Small intestine (tissue), 7 donors: Measurements from ENCODE around the gene RCBTB2. TPM values are rescaled to one million over a fixed set of nuclear protein-coding genes. Genes with fewer than 3 reads are reported as not detected.

Source experiments
- DNase-seq, 2 donors: peaks; one replicate each; pipeline versions ENCODE4 v3.0.0 to v3.0.0-alpha.2; 2013
- FAIRE-seq: peaks from 2 replicates; lab custom pipeline; 2012; peaks lifted over from hg19 to GRCh38; lab: Jason Lieb, UNC
- H3K27ac ChIP-seq, 3 donors: one replicate each; pipeline ENCODE4 v1.5.1; 2013; ENCODE audit warnings: low read length in 2 of 3, mild to moderate bottlenecking in 2 of 3, control low read depth in 1 of 3, inconsistent platforms in 1 of 3, low read depth in 1 of 3, moderate library complexity in 1 of 3
- H3K27me3 ChIP-seq, 3 donors: one replicate each; pipeline ENCODE4 v1.6.1; 2013; ENCODE audit warnings: low read length in 3 of 3, inconsistent platforms in 1 of 3; ENCODE audit not compliant: control insufficient read depth in 3 of 3, insufficient read depth in 3 of 3
- H3K36me3 ChIP-seq, 3 donors: one replicate each; pipeline ENCODE4 v1.6.1; 2013; ENCODE audit warnings: low read length in 3 of 3, inconsistent platforms in 1 of 3, low read depth in 1 of 3, mild to moderate bottlenecking in 1 of 3, moderate library complexity in 1 of 3; ENCODE audit not compliant: control insufficient read depth in 3 of 3, insufficient read depth in 2 of 3
- H3K4me1 ChIP-seq, 3 donors: one replicate each; pipeline ENCODE4 v1.6.1; 2013; ENCODE audit warnings: low read length in 2 of 3, inconsistent platforms in 1 of 3, low read depth in 1 of 3, mild to moderate bottlenecking in 1 of 3, moderate library complexity in 1 of 3; ENCODE audit not compliant: control insufficient read depth in 3 of 3, insufficient read depth in 2 of 3
- H3K4me3 ChIP-seq, 3 donors: one replicate each; pipeline ENCODE4 v1.5.1; 2013; ENCODE audit warnings: low read length in 3 of 3, control low read depth in 1 of 3, inconsistent platforms in 1 of 3, low read depth in 1 of 3, mild to moderate bottlenecking in 1 of 3, moderate library complexity in 1 of 3
- H3K9me3 ChIP-seq, 2 donors: one replicate each; pipeline ENCODE4 v1.6.1; 2013; ENCODE audit warnings: low read depth in 1 of 2, low read length in 1 of 2; ENCODE audit not compliant: control insufficient read depth in 2 of 2, insufficient read depth in 1 of 2
- WGBS, 3 donors: extraction: QIAGEN DNeasy Blood & Tissue Kit; methylation state at CpG; one replicate each; pipeline ENCODE4 v1.1.7; 2013; 5-methylcytosine and 5-hydroxymethylcytosine counted together
- polyA plus RNA-seq, 4 donors: library from polyadenylated mRNA; stranded (reverse) in 3 of 4; unstranded in 1 of 4; fragments of 200-250 nt in 3 of 4; fragments of 120-200 nt in 1 of 4; gene quantifications; one replicate each; pipeline versions ENCODE4 v1.2.1 to v1.2.3, GENCODE V29; 2013
- donor health status: healthy with polysubstance abuse.
- donor health status: control.
- donor health status: control.
- donor health status: Bipolar disorder and iron deficiency.
- donor health status: healthy.

The RCBTB2 gene
- polyA plus RNA-seq, 4 donors: 3.1 to 10.3 (median 6.2) TPM

GRCh38 chr13:48491423-48492095 is 41.3 kb downstream of the RCBTB2 start:
- FAIRE-seq: no peak
- no peak overlapping the region for H3K4me3 ChIP-seq

GRCh38 chr13:48490241-48490640 is 42.6 kb downstream of the RCBTB2 start:
- peaks cover 0 to 3% (median 0%) of the 10 kb centered on the region in 3 donors for H3K36me3 ChIP-seq
- no peak for FAIRE-seq

More at GRCh38 chr13:48491423-48492095, 41.3 kb downstream of the RCBTB2 start:
- Histone ChIP-seq H3K9me3 (no peaks in the 10 kb centered on the region), H3K36me3 (peaks cover 0 to 5% (median 0%) of the 10 kb centered on the region in 3 donors), H3K4me1 (no peaks in the 10 kb centered on the region), H3K27ac (peak overlapping the region in 2 of 3 donors; percentile 68 to 83), H3K27me3 (no peaks in the 10 kb centered on the region)
- no peak for DNase-seq

GRCh38 chr13:48489666-48490065 is 43.2 kb downstream of the RCBTB2 start:
- FAIRE-seq: no peak
- no peak overlapping the region for H3K27ac ChIP-seq

More at GRCh38 chr13:48490241-48490640, 42.6 kb downstream of the RCBTB2 start:
- no peaks in the 10 kb centered on the region for H3K27me3 ChIP-seq
- no peaks in the 10 kb centered on the region for H3K4me1 ChIP-seq
- no peak overlapping the region for H3K4me3 ChIP-seq
- no peaks in the 10 kb centered on the region for H3K9me3 ChIP-seq
- H3K27ac ChIP-seq: no peak overlapping the region
- 96 to 97% (median 97%) methylated on average over 3 of the region's 3 CpGs for WGBS, 3 donors
- DNase-seq: no peak

GRCh38 chr13:48488995-48489394 is 43.9 kb downstream of the RCBTB2 start:
- Histone ChIP-seq H3K27ac (no peak overlapping the region), H3K27me3 (no peaks in the 10 kb centered on the region), H3K4me1 (no peaks in the 10 kb centered on the region), H3K9me3 (no peaks in the 10 kb centered on the region), H3K4me3 (no peak overlapping the region), H3K36me3 (peaks cover 0 to 3% (median 0%) of the 10 kb centered on the region in 3 donors)
- DNase-seq (no peak), FAIRE-seq (no peak)

More at GRCh38 chr13:48489666-48490065, 43.2 kb downstream of the RCBTB2 start:
- H3K4me1 ChIP-seq: no peaks in the 10 kb centered on the region
- no peak overlapping the region for H3K4me3 ChIP-seq
- no peaks in the 10 kb centered on the region for H3K9me3 ChIP-seq
- peaks cover 0 to 3% (median 0%) of the 10 kb centered on the region in 3 donors for H3K36me3 ChIP-seq
- no peak for DNase-seq
- H3K27me3 ChIP-seq: no peaks in the 10 kb centered on the region

- Histone ChIP-seq H3K4me3 (no peak overlapping the region), H3K27ac (no peak overlapping the region), H3K9me3 (no peaks in the 10 kb centered on the region), H3K27me3 (no peaks in the 10 kb centered on the region), H3K36me3 (peaks cover 0 to 3% (median 0%) of the 10 kb centered on the region in 3 donors), H3K4me1 (no peaks in the 10 kb centered on the region)
- FAIRE-seq (no peak), DNase-seq (no peak)
- 95 to 98% (median 96%) methylated on average over 2 of the region's 2 CpGs for WGBS, 3 donors
These were observed 44.9 kb downstream of the RCBTB2 start for GRCh38 chr13:48487968-48488367.

- no peak overlapping the region for H3K27ac ChIP-seq
- H3K36me3 ChIP-seq: peaks cover 0 to 3% (median 0%) of the 10 kb centered on the region in 3 donors
- DNase-seq (no peak), FAIRE-seq (no peak)
- H3K4me1 ChIP-seq: no peaks in the 10 kb centered on the region
- no peak overlapping the region for H3K4me3 ChIP-seq
- H3K27me3 ChIP-seq: no peaks in the 10 kb centered on the region
- no peaks in the 10 kb centered on the region for H3K9me3 ChIP-seq
- WGBS, 3 donors: 86 to 92% (median 90%) methylated on average over 5 of the region's 5 CpGs
These were observed 46.0 kb downstream of the RCBTB2 start for GRCh38 chr13:48486836-48487235.

GRCh38 chr13:48486362-48486761 is 46.5 kb downstream of the RCBTB2 start:
- Histone ChIP-seq H3K9me3 (no peaks in the 10 kb centered on the region), H3K4me1 (no peaks in the 10 kb centered on the region), H3K27me3 (no peaks in the 10 kb centered on the region), H3K27ac (no peak overlapping the region), H3K4me3 (no peak overlapping the region), H3K36me3 (peaks cover 0 to 3% (median 0%) of the 10 kb centered on the region in 3 donors)
- FAIRE-seq (no peak), DNase-seq (no peak)

GRCh38 chr13:48485432-48485831 is 47.4 kb downstream of the RCBTB2 start:
- Histone ChIP-seq H3K36me3 (peaks cover 0 to 3% (median 0%) of the 10 kb centered on the region in 3 donors), H3K27ac (no peak overlapping the region), H3K4me1 (no peaks in the 10 kb centered on the region), H3K27me3 (no peaks in the 10 kb centered on the region), H3K4me3 (no peak overlapping the region), H3K9me3 (no peaks in the 10 kb centered on the region)
- DNase-seq (no peak), FAIRE-seq (no peak)
- WGBS, 3 donors: 84 to 97% (median 95%) methylated on average over 3 of the region's 3 CpGs

- Histone ChIP-seq H3K4me1 (no peaks in the 10 kb centered on the region), H3K27ac (no peak overlapping the region), H3K9me3 (no peaks in the 10 kb centered on the region), H3K36me3 (peaks cover 0 to 7% (median 1%) of the 10 kb centered on the region in 3 donors), H3K27me3 (no peaks in the 10 kb centered on the region), H3K4me3 (no peak overlapping the region)
- no peak for FAIRE-seq
- DNase-seq: no peak
- WGBS, 3 donors: 93 to 97% (median 96%) methylated on average over 3 of the region's 3 CpGs
These were observed 49.3 kb downstream of the RCBTB2 start for GRCh38 chr13:48483575-48483974.
